ENCODE results near the gene AGAP1.

GRCh38 chr2:236045251-236046235 is 551.7 kb downstream of the AGAP1 start:
- TF ChIP-seq, protein P1, sequence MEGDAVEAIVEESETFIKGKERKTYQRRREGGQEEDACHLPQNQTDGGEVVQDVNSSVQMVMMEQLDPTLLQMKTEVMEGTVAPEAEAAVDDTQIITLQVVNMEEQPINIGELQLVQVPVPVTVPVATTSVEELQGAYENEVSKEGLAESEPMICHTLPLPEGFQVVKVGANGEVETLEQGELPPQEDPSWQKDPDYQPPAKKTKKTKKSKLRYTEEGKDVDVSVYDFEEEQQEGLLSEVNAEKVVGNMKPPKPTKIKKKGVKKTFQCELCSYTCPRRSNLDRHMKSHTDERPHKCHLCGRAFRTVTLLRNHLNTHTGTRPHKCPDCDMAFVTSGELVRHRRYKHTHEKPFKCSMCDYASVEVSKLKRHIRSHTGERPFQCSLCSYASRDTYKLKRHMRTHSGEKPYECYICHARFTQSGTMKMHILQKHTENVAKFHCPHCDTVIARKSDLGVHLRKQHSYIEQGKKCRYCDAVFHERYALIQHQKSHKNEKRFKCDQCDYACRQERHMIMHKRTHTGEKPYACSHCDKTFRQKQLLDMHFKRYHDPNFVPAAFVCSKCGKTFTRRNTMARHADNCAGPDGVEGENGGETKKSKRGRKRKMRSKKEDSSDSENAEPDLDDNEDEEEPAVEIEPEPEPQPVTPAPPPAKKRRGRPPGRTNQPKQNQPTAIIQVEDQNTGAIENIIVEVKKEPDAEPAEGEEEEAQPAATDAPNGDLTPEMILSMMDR (IDR thresholded peaks at IDR 0.05; ENCODE audit: low read depth, low read length, poor library complexity, severe bottlenecking) = no peak
- no peak for TF ChIP-seq EZH2phosphoT487 (IDR thresholded peaks at IDR 0.05; ENCODE audit: borderline replicate concordance, low read length)

Measured in DOHH2 (cell line).